Activated naive CD4-positive, alpha-beta T cell treated with anti-CD3 and anti-CD28 coated beads, Interleukin-2, amount 50 U/mL, for 24 hours (primary cell): Measurements from ENCODE around the gene AGAP3.

Experiments
- H3K27ac Mint-ChIP-seq: one replicate; pipeline ENCODE4 v1.8.0; 2021; ENCODE audit warnings: mild to moderate bottlenecking, mixed read lengths
- H3K27me3 Mint-ChIP-seq: one replicate; pipeline ENCODE4 v1.8.0; 2021; ENCODE audit warnings: mixed read lengths
- H3K36me3 Mint-ChIP-seq: one replicate; pipeline ENCODE4 v1.8.0; 2021; ENCODE audit warnings: mixed read lengths
- H3K4me1 Mint-ChIP-seq: one replicate; pipeline ENCODE4 v1.8.0; 2021; ENCODE audit warnings: mixed read lengths
- H3K4me3 Mint-ChIP-seq: one replicate; pipeline ENCODE4 v1.8.0; 2021; ENCODE audit warnings: mild to moderate bottlenecking, mixed read lengths
- H3K9me3 Mint-ChIP-seq: one replicate; pipeline ENCODE4 v1.8.0; 2021; ENCODE audit warnings: mixed read lengths

AGAP3 gene

GRCh38 chr7:151118108-151119054, 32.1 kb downstream of the AGAP3 start:
- no peaks in the 10 kb centered on the region for H3K4me1 Mint-ChIP-seq
- H3K4me3 Mint-ChIP-seq: no peak overlapping the region
- no peaks in the 10 kb centered on the region for H3K27me3 Mint-ChIP-seq
- H3K9me3 Mint-ChIP-seq: no peaks in the 10 kb centered on the region
- H3K36me3 Mint-ChIP-seq: peaks cover 6% of the 10 kb centered on the region
- H3K27ac Mint-ChIP-seq: no peak overlapping the region

- Mint-ChIP-seq H3K27me3 (no peaks in the 10 kb centered on the region), H3K9me3 (no peaks in the 10 kb centered on the region), H3K27ac (no peak overlapping the region), H3K4me1 (peaks cover 4% of the 10 kb centered on the region), H3K36me3 (peaks cover 6% of the 10 kb centered on the region), H3K4me3 (peak overlapping the region; percentile 19)
These were observed 32.8 kb downstream of the AGAP3 start for GRCh38 chr7:151119055-151119415.

- H3K36me3 Mint-ChIP-seq: peaks cover 6% of the 10 kb centered on the region
- H3K4me3 Mint-ChIP-seq: no peak overlapping the region
- H3K27ac Mint-ChIP-seq: no peak overlapping the region
- no peaks in the 10 kb centered on the region for H3K27me3 Mint-ChIP-seq
- no peaks in the 10 kb centered on the region for H3K9me3 Mint-ChIP-seq
- peaks cover 6% of the 10 kb centered on the region for H3K4me1 Mint-ChIP-seq
These were observed 33.6 kb downstream of the AGAP3 start for GRCh38 chr7:151119902-151120301.

DNA sequence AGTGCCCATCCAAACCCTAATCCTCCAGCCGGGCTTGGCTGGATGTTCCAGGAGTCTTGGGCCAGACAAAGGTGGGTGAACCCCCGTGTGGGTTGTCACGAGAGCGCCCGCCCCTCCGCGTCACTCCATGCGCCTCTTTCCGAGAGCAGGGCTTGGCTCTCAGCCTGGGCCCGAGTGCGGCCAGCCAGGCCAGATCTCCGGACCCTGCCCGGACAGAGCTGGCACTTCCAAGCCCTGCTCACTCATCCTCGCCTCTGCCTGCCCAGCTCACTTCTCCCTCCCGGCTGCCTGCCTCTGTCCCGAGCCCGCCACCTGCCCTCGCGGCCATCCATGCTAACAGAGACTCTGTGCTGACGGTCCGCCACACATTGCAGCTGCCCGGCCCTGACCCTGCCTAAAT, 34.6 kb downstream of the AGAP3 start:
- no peaks in the 10 kb centered on the region for H3K9me3 Mint-ChIP-seq
- H3K4me1 Mint-ChIP-seq: peaks cover 6% of the 10 kb centered on the region
- no peak overlapping the region for H3K27ac Mint-ChIP-seq
- peaks cover 6% of the 10 kb centered on the region for H3K36me3 Mint-ChIP-seq
- no peak overlapping the region for H3K4me3 Mint-ChIP-seq
- H3K27me3 Mint-ChIP-seq: no peaks in the 10 kb centered on the region

GRCh38 chr7:151121380-151122170, 35.3 kb downstream of the AGAP3 start:
- H3K27ac Mint-ChIP-seq: no peak overlapping the region
- H3K4me3 Mint-ChIP-seq: no peak overlapping the region
- H3K36me3 Mint-ChIP-seq: peaks cover 6% of the 10 kb centered on the region
- no peaks in the 10 kb centered on the region for H3K27me3 Mint-ChIP-seq
- H3K4me1 Mint-ChIP-seq: peaks cover 6% of the 10 kb centered on the region
- no peaks in the 10 kb centered on the region for H3K9me3 Mint-ChIP-seq

DNA sequence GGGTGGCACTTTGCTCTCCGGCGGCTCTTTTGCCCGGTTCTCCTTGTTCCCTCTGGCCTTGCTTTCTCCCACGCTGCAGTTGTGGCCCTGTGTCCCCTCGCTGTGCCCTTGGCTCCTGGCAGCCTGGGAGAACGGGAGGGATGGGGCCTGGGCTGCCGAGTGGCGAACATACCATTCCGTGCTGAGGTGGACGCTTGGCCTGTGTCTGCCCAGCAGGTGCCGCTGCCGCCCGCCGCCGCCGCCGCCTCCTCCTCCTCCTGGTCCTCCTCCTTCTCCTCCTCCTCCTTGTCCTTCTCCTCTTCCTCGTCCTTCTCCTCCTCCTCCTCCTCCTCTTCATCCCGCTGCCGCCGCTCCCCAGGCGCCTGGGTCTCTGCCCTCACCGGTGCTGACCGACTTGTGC, 36.0 kb downstream of the AGAP3 start:
- H3K27ac Mint-ChIP-seq: no peak overlapping the region
- H3K4me1 Mint-ChIP-seq: peaks cover 6% of the 10 kb centered on the region
- H3K27me3 Mint-ChIP-seq: no peaks in the 10 kb centered on the region
- H3K4me3 Mint-ChIP-seq: no peak overlapping the region
- peaks cover 6% of the 10 kb centered on the region for H3K36me3 Mint-ChIP-seq
- no peaks in the 10 kb centered on the region for H3K9me3 Mint-ChIP-seq

- H3K27me3 Mint-ChIP-seq: no peaks in the 10 kb centered on the region
- peaks cover 6% of the 10 kb centered on the region for H3K4me1 Mint-ChIP-seq
- H3K36me3 Mint-ChIP-seq: peaks cover 6% of the 10 kb centered on the region
- H3K27ac Mint-ChIP-seq: no peak overlapping the region
- H3K9me3 Mint-ChIP-seq: no peaks in the 10 kb centered on the region
- H3K4me3 Mint-ChIP-seq: no peak overlapping the region
These were observed 36.5 kb downstream of the AGAP3 start for GRCh38 chr7:151122796-151123157.

- H3K27me3 Mint-ChIP-seq: no peaks in the 10 kb centered on the region
- no peak overlapping the region for H3K27ac Mint-ChIP-seq
These were observed 37.0 kb downstream of the AGAP3 start for GRCh38 chr7:151123158-151123821.

DNA sequence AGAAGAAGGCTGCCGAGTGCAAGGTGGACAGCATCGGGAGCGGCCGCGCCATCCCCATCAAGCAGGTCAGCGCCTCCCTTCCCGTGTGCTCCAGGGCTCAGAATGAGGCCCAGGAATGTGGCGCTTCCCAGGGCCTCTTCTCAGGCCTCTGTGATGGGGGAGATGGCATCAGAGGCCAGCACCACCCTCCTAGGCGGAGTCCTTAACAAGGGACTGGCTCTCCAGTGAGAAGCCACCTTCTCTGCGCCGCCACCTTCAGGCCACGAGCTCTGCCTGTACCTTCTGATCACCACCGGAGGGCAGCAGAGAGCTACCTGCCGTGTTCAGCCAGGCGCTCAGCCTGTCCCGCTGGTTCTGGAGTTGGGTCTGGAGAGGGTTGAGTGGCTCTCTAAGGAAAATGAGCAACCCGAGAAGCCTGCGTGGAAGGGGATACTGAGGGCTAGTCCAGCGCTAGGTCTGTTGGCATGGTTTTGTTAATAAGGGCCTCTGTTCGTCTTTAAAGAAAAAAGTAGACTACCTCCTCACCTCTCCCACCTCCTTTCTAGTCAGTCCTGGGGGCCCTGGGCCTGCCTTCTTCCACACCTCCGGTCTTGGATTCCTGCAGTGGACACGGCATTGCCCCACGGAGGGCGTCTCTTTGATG, 37.7 kb downstream of the AGAP3 start:
- H3K4me3 Mint-ChIP-seq: no peak overlapping the region
- H3K27ac Mint-ChIP-seq: no peak overlapping the region
- H3K36me3 Mint-ChIP-seq: peaks cover 5% of the 10 kb centered on the region

More at GRCh38 chr7:151123158-151123821, 37.0 kb downstream of the AGAP3 start:
- Mint-ChIP-seq H3K4me3 (no peak overlapping the region), H3K4me1 (peaks cover 6% of the 10 kb centered on the region), H3K9me3 (no peaks in the 10 kb centered on the region), H3K36me3 (peaks cover 6% of the 10 kb centered on the region)

DNA sequence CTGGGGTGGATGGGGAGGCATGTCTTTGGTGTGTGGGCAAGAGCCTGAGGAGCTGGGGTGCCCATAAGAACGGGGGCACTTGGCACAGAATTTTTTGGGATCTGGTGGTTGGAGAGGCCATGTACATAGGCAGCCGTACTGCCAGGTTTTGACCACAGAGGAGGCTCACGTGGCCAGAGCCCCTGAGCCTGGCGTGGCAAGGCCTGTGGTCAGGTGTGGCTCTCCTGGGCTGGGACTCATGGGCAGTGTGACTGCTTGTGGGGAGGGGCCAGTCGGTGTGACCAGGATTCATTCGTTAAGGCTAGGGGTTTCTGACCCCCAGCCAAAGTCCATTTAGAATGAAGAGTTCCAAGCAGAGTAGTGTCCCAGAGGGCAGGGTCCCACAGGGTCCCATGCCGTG, 38.2 kb downstream of the AGAP3 start:
- no peak overlapping the region for H3K4me3 Mint-ChIP-seq
- no peaks in the 10 kb centered on the region for H3K27me3 Mint-ChIP-seq
- H3K4me1 Mint-ChIP-seq: peaks cover 6% of the 10 kb centered on the region
- peaks cover 2% of the 10 kb centered on the region for H3K36me3 Mint-ChIP-seq
- no peaks in the 10 kb centered on the region for H3K9me3 Mint-ChIP-seq
- H3K27ac Mint-ChIP-seq: no peak overlapping the region

More for the DNA sequence above, 37.7 kb downstream of the AGAP3 start:
- no peaks in the 10 kb centered on the region for H3K27me3 Mint-ChIP-seq
- H3K9me3 Mint-ChIP-seq: no peaks in the 10 kb centered on the region
- peaks cover 6% of the 10 kb centered on the region for H3K4me1 Mint-ChIP-seq

DNA sequence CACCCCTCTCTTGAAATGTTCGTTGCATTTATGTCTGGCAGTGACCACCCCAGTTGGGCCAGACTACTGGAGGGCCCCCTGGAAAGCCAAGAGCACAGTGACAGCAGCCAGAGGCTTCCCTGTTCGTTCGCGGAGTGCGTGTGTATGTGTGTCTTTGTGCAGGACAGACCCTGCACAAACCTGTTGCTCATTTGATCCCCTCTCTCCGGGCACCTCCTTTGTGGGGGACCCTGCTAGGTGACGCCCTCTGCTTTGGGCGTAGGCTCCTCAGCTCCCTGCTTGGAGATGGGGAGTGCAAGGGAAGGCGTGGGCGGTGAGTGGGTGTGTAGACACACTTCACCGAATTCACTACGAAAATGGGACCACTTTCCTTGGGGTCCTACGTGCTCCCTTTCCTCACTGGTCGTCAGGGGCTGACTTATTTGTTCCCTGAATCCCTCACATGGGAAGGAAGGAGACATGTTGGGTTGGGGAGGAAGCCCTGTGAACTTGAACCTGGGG, 38.7 kb downstream of the AGAP3 start:
- Mint-ChIP-seq H3K4me1 (peaks cover 6% of the 10 kb centered on the region), H3K27me3 (no peaks in the 10 kb centered on the region), H3K9me3 (no peaks in the 10 kb centered on the region), H3K27ac (no peak overlapping the region), H3K4me3 (no peak overlapping the region), H3K36me3 (peaks cover 2% of the 10 kb centered on the region)

DNA sequence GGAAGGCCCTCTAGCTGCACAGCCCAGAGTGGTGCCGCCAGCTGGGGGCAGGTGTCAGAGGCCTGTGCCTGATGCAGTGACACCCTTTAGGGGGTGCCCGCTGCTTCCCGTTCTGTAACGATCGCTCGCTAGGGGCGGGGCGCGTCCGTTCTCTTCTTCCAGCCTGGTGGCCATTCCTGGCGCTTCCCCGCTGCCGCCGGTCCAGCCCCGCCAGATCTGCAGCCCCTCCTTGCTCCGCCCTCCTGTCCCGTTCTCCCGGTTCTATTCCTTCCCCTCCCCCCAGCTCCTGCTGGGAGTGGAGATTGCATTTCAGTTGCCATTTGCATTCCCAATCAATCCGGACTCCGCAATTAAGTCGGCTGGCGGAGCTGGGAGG, 39.2 kb downstream of the AGAP3 start:
- Mint-ChIP-seq H3K9me3 (no peaks in the 10 kb centered on the region), H3K27me3 (no peaks in the 10 kb centered on the region), H3K4me3 (no peak overlapping the region), H3K4me1 (peaks cover 6% of the 10 kb centered on the region), H3K27ac (no peak overlapping the region), H3K36me3 (peaks cover 2% of the 10 kb centered on the region)

- H3K4me1 Mint-ChIP-seq: peaks cover 6% of the 10 kb centered on the region
- no peaks in the 10 kb centered on the region for H3K27me3 Mint-ChIP-seq
- H3K9me3 Mint-ChIP-seq: no peaks in the 10 kb centered on the region
- no peak overlapping the region for H3K27ac Mint-ChIP-seq
- H3K36me3 Mint-ChIP-seq: peaks cover 2% of the 10 kb centered on the region
- no peak overlapping the region for H3K4me3 Mint-ChIP-seq
These were observed 39.7 kb downstream of the AGAP3 start for GRCh38 chr7:151125846-151126481.

DNA sequence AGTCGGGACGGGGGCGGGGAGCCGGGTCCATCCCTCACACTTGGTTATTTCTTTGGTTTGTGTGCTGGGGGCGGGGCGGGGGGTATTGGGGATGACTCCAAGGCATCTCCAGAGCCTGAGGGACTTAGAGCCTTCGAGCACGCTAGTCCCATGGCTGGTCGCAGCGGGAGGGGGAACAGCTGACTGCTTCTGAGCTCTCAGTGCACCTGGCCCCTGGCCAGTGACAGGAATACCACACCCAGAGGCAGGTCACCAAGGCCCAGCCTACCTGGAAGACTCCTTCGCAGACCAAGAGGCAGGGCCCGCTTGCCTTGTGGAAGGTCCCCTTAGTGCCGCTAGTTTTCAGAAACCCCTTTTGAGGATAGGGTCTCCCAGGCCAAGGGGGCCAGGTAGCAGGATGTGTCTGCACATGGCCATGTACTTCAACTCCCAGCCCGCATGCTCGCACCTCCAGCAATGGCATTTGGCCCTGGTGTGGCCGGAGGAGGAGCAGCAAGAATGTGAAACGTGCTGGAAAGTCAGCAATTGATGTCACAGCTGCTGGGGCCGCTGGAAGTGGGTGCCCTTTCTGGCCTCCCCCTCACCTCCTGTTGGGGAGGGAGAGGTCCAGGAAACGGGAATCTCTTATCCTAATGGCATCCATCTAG, 40.3 kb downstream of the AGAP3 start:
- Mint-ChIP-seq H3K9me3 (no peaks in the 10 kb centered on the region), H3K4me3 (no peak overlapping the region), H3K4me1 (peaks cover 6% of the 10 kb centered on the region), H3K27me3 (no peaks in the 10 kb centered on the region), H3K27ac (no peak overlapping the region), H3K36me3 (peaks cover under 1% of the 10 kb centered on the region)
